ENCODE measurements around the gene RABGAP1. TPM values are rescaled to one million over a fixed set of nuclear protein-coding genes. Genes with fewer than 3 reads are reported as not detected.

The RABGAP1 gene
- total RNA-seq, 3 donors from 2014 or later, result 54.5 to 130 (median 55.9) TPM

DNA sequence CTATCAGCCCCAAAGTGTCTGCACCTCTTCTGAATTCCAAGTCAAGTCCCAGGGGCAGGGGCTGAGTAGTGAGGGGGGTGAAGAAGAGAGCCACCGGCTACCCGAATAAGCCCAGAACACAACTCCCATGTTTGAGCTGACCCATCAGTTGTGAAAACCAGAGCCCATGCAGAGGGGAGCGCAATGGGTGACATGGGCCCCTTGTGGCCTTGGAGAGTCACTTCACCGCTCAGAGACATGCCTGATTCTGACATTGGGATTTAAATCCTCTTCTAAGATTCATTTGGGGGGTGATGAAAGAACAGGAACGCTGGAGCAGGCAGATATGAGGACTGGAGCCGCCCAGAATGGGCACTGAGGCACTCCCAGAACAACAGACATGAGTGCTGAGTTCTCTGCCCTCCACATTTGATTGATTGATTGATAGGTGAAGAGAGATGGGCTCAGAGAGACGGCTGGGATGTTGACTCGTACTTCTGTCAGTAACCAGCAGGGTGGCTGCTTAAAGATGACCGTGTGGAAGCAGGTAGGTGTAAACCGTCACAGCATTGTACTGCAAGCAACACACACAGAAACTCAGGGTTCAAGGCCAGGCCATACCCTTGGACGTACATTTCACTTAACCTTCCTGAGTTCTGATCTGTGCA lies 166.9 kb downstream of the RABGAP1 start:
- no peak overlapping the region for H3K4me3 ChIP-seq
- no peaks in the 10 kb centered on the region for H3K36me3 ChIP-seq (ENCODE audit: low read depth)
- intact Hi-C loops (cut with DNase I, micrococcal nuclease), result no loop called here

DNA sequence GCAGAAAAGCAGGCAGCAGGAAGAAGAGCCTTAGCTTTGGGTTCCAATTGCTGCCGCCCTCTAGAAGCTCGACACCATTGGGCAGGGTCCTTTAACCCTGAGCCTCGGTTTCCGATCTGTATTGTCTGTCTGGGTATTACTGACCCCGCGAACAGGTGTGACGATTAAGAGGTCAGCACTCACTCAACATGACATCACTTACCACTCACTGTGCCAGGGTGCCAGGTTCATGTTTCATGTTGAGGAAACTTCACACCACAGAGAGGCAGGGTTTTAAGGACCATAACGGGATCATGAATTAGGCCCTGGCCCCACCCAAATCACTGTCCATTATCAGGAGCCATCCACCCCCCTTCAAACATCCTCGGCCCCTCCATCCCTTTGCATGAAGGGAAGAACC lies 168.2 kb downstream of the RABGAP1 start:
- no peak for ATAC-seq
- H3K9me3 ChIP-seq, result no peaks in the 10 kb centered on the region

More for the DNA sequence above, 166.9 kb downstream of the RABGAP1 start:
- DNase-seq (no peak), ATAC-seq (no peak)
- TF ChIP-seq CTCF (IDR thresholded peaks at IDR 0.05), result no peak
- no peaks in the 10 kb centered on the region for H3K9me3 ChIP-seq
- peaks cover 6% of the 10 kb centered on the region for H3K4me1 ChIP-seq (ENCODE audit: low read depth)

GRCh38 chr9:123109540-123110279 lies 168.9 kb downstream of the RABGAP1 start:
- peaks cover 6% of the 10 kb centered on the region for H3K4me1 ChIP-seq (ENCODE audit: low read depth)
- H3K4me3 ChIP-seq, result no peak overlapping the region
- DNase-seq, result peak in 1 of 3 donors; percentile 31
- ATAC-seq, result peak; percentile 6
- TF ChIP-seq CTCF (IDR thresholded peaks at IDR 0.05), result no peak
- no peaks in the 10 kb centered on the region for H3K9me3 ChIP-seq
- H3K36me3 ChIP-seq (ENCODE audit: low read depth), result no peaks in the 10 kb centered on the region
- intact Hi-C loops (cut with DNase I, micrococcal nuclease), result no loop called here

More for the DNA sequence above, 168.2 kb downstream of the RABGAP1 start:
- no peak for TF ChIP-seq CTCF (IDR thresholded peaks at IDR 0.05)
- H3K4me3 ChIP-seq, result no peak overlapping the region
- H3K36me3 ChIP-seq (ENCODE audit: low read depth), result no peaks in the 10 kb centered on the region
- DNase-seq, result no peak
- intact Hi-C loops (cut with DNase I, micrococcal nuclease), result no loop called here
- peaks cover 6% of the 10 kb centered on the region for H3K4me1 ChIP-seq (ENCODE audit: low read depth)

GRCh38 chr9:123111427-123112014 lies 170.7 kb downstream of the RABGAP1 start:
- Histone ChIP-seq H3K4me1 (ENCODE audit: low read depth) (peaks cover 6% of the 10 kb centered on the region), H3K36me3 (ENCODE audit: low read depth) (peaks cover 5% of the 10 kb centered on the region), H3K9me3 (no peaks in the 10 kb centered on the region), H3K4me3 (no peak overlapping the region)
- intact Hi-C loops (cut with DNase I, micrococcal nuclease), result no loop called here
- ATAC-seq (peak; percentile 71), DNase-seq (peak in 1 of 3 donors; percentile 34)
- no peak for TF ChIP-seq CTCF (IDR thresholded peaks at IDR 0.05)

DNA sequence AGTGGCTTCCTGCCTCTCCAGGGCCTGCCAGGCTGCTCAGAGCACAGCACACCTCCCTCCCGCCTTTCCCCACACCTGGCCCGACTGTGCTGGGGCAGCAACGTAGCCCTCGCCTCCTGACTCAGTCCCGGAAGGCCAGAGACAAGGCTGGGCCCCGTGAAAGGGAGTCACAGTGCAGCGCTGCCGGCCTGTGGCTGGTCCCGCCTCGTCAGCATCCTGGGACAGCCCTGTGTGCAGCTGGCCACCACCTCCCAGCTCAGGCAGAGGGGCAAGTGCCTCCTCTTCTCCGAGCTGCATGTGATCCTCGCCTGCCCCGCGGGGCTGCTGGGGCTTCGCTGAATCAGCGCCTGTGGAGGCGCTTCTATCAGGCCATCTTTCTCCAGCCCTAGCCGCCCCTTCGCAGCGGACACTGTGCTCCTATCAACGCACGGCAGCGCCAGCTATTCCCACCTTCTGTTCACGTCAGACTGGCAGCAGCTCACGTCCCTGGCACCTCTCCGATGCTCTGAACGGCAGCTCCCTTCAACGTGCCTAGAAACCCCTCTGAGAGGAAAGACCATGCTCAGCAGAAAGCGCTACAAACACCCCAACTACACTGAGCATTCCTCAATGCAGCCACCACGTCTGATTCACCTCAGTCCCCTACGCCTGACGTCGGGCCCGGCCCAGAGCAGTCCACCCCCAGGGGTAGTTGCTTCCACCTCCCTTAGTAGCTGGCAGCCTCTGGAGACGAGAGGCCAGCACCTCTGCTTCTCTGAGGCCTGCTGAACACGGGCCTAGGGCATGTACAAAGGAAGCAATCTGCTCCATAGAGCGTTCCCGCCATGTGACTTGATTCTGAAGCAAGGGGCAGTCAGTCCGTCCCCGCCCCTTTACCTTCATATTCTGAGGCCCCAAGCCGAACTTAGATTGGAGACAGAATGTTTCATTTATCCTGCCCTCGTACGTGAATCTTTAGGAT lies 171.5 kb downstream of the RABGAP1 start:
- intact Hi-C loops (cut with DNase I, micrococcal nuclease), result no loop called here
- peak; percentile 70 for ATAC-seq

More for the DNA sequence above, 171.5 kb downstream of the RABGAP1 start:
- Histone ChIP-seq H3K36me3 (ENCODE audit: low read depth) (peaks cover 5% of the 10 kb centered on the region), H3K9me3 (no peaks in the 10 kb centered on the region), H3K4me1 (ENCODE audit: low read depth) (peaks cover 6% of the 10 kb centered on the region), H3K4me3 (no peak overlapping the region)
- no peak for TF ChIP-seq CTCF (IDR thresholded peaks at IDR 0.05)
- peak in 1 of 3 donors; percentile 42 for DNase-seq

Data from mucosa of descending colon (tissue), 3 donors.